IPS DF 6.9 (cell line): ENCODE results near the gene MBD4.
"Not testable (repeated sequence)": the region's sequence is repeated elsewhere in the genome, so short reads cannot be mapped to it uniquely, and the experiment has no call there.

ENCODE experiments used
- DNase-seq: peaks from one replicate; pipeline ENCODE4 v3.0.0-alpha.2; 2013; ENCODE audit warnings: low read depth, low spot score
- H3K27ac ChIP-seq: one replicate; pipeline ENCODE4 v1.5.1; 2013; ENCODE audit warnings: low read length, control low read depth
- H3K27me3 ChIP-seq: 2 replicates; pipeline ENCODE4 v1.6.1; 2013; ENCODE audit warnings: mild to moderate bottlenecking, low read length; ENCODE audit not compliant: control insufficient read depth, insufficient read depth
- H3K36me3 ChIP-seq: 2 replicates; pipeline ENCODE4 v1.6.1; 2013; ENCODE audit warnings: low read length; ENCODE audit not compliant: control insufficient read depth, insufficient read depth
- H3K4me1 ChIP-seq: 2 replicates; pipeline ENCODE4 v1.6.1; 2013; ENCODE audit warnings: low read length; ENCODE audit not compliant: control insufficient read depth, insufficient read depth
- H3K4me3 ChIP-seq: 2 replicates; pipeline ENCODE4 v1.5.1; 2013; ENCODE audit warnings: mild to moderate bottlenecking, low read length
- H3K9me3 ChIP-seq: 2 replicates; pipeline ENCODE4 v1.6.1; 2013; ENCODE audit warnings: low read length, inconsistent platforms; ENCODE audit not compliant: control insufficient read depth, insufficient read depth
- WGBS: extraction: QIAGEN DNeasy Blood & Tissue Kit; methylation state at CpG from one replicate; pipeline ENCODE4 v1.1.7; 2013; ENCODE audit warnings: mixed read lengths, missing lambda C conversion rate; ENCODE audit not compliant: insufficient read length, insufficient coverage; 5-methylcytosine and 5-hydroxymethylcytosine counted together

MBD4 gene

DNA sequence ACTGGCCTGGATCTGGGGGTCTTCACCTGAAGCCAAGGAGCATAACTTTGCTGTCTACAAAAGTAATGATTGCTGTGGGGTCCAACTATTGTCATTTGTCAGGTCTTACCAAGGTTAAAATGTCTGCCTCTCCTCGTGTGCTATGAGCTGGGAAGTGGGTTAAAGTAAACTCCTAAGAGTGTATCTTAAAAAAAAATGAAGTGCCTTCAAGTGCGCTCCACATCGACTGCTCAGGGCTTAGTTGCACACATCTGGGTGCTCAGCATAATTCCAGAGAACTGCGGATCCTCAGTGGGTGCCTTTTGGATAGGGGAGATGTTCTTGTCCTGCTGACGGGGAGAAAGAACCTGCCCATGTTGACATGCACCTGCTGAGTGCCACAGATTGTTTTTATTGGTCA is 52.3 kb downstream of the MBD4 start:
- DNase-seq, result no peak
- Histone ChIP-seq H3K4me1 (peaks cover 2% of the 10 kb centered on the region; the same call in 1 of the 2 replicates), H3K4me3 (no peak overlapping the region), H3K9me3 (no peaks in the 10 kb centered on the region), H3K27ac (no peak overlapping the region), H3K27me3 (no peaks in the 10 kb centered on the region), H3K36me3 (peaks cover 10% of the 10 kb centered on the region; the same call in 1 of the 2 replicates)
- WGBS, result no CpG with 5 or more reads among the region's 5 CpGs

DNA sequence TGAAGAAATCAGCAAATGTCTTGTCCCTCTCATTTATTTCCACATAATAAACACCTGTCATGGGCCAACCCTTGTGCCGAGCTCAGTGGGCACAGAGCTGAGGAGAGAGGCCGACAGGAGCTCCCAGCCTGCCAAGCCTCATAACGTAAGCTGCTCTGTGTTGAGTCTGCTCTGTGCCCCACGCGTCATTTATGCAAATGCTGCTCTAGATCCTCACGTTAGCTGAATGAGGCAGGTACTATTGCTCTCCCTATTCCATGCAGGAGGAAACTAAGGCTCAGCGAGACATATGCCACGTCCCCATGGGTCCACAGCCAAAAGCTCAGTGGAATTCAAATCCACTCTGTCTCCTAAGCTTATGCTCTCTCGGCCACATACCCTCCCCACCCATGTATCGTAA is 52.8 kb downstream of the MBD4 start:
- Histone ChIP-seq H3K4me1 (peaks cover 2% of the 10 kb centered on the region; the same call in 1 of the 2 replicates), H3K4me3 (no peak overlapping the region), H3K27ac (no peak overlapping the region), H3K36me3 (peaks cover 8% of the 10 kb centered on the region; the same call in 1 of the 2 replicates), H3K27me3 (no peaks in the 10 kb centered on the region), H3K9me3 (no peaks in the 10 kb centered on the region)
- WGBS, result no CpG with 5 or more reads among the region's 10 CpGs
- no peak for DNase-seq

DNA sequence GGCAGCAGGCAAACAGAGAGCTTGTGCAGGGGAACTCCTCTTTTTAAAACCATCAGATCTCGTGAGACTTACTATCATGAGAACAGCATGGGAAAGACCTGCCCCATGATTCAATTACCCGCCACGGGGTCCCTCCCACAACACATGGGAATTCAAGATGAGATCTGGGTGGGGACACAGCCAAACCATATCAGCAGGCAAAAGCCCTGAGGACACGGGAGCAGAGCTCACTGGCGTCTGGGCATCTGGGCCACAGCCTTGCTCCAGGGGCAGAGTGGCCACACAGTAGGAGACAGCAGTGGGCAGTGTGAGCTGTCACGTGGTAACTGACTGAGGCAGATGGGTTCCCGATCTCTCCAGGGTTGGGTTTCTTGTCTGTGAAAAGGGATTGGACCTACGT is 54.2 kb downstream of the MBD4 start:
- no CpG with 5 or more reads among the region's 8 CpGs for WGBS
- not testable (repeated sequence) for H3K36me3 ChIP-seq, DNase-seq, H3K4me3 ChIP-seq, H3K27ac ChIP-seq, H3K9me3 ChIP-seq, H3K27me3 ChIP-seq, H3K4me1 ChIP-seq

DNA sequence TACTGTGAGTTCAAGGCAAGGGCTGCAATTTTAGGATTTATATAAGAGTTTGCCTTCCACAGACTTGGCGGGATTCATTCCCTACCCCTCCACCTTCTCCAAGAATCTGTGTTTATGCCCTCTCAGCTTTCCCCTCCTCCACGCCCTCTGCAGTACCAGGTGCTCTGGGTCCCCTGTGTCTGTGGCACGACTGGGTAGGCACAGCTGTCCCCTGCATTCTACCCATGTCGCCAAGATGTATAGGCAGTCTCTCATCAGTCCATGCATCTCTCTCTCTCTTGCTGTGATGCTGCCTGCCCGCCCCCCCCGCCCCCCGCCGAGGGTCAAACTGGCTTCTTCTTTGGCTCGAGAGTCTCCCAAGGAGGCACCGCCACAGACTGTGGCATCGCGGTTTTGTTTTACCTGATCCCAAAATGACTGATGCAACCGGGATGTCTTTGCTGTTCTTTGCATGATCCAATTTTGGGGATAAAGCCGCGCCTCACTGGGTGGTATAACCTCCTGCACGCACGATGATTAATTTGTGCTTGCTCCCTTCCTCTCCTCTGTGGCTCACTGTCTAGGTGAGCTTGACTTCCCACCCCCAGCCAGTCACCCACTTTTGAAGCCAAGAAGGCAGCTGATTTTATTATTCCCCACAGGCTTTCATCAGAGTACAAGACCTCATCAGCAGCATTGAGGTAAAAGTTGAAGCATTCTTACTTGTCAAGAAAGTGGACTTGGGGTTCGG is 55.0 kb downstream of the MBD4 start:
- Histone ChIP-seq H3K27me3 (no peaks in the 10 kb centered on the region), H3K4me3 (no peak overlapping the region), H3K36me3 (peaks cover 3% of the 10 kb centered on the region; the same call in 1 of the 2 replicates), H3K27ac (no peak overlapping the region), H3K9me3 (no peaks in the 10 kb centered on the region), H3K4me1 (peaks cover 2% of the 10 kb centered on the region; the same call in 1 of the 2 replicates)
- no peak for DNase-seq
- no CpG with 5 or more reads among the region's 18 CpGs for WGBS

- not testable (repeated sequence) for H3K27me3 ChIP-seq, H3K27ac ChIP-seq, DNase-seq, H3K9me3 ChIP-seq, H3K36me3 ChIP-seq, H3K4me1 ChIP-seq, H3K4me3 ChIP-seq
- no CpG with 5 or more reads among the region's 5 CpGs for WGBS
Observed at GRCh38 chr3:129384103-129384502, 55.6 kb downstream of the MBD4 start.

- Histone ChIP-seq H3K27ac (no peak overlapping the region), H3K9me3 (no peaks in the 10 kb centered on the region), H3K27me3 (no peaks in the 10 kb centered on the region), H3K36me3 (no peaks in the 10 kb centered on the region), H3K4me1 (peaks cover 2% of the 10 kb centered on the region; the same call in 1 of the 2 replicates), H3K4me3 (no peak overlapping the region)
- peak; percentile 47 for DNase-seq
- WGBS, result no CpG with 5 or more reads among the region's 6 CpGs
Observed at GRCh38 chr3:129383292-129383860, 56.4 kb downstream of the MBD4 start.

GRCh38 chr3:129382366-129382765 is 57.4 kb downstream of the MBD4 start:
- Histone ChIP-seq H3K9me3 (no peaks in the 10 kb centered on the region; the same call in 1 of the 2 replicates), H3K4me3 (no peak overlapping the region), H3K4me1 (peaks cover 2% of the 10 kb centered on the region; the same call in 1 of the 2 replicates), H3K27me3 (no peaks in the 10 kb centered on the region), H3K36me3 (no peaks in the 10 kb centered on the region), H3K27ac (no peak overlapping the region)
- no CpG with 5 or more reads among the region's 2 CpGs for WGBS
- no peak for DNase-seq
